Left ventricle myocardium inferior (tissue), 1 donor: ENCODE measurements around the gene APBB1IP. TPM values are rescaled to one million over a fixed set of nuclear protein-coding genes. Genes with fewer than 3 reads are reported as not detected.

Experiments used
- DNase-seq: peaks from one replicate; pipeline ENCODE4 v3.0.0-alpha.2; 2020
- H3K27ac ChIP-seq: fragments of 200-600 bp; replicated peaks from 2 replicates; pipeline ENCODE4 v1.8.0; 2021
- H3K27me3 ChIP-seq: fragments of 200-600 bp; 2 replicates; pipeline ENCODE4 v1.8.0; 2021; ENCODE audit warnings: low read depth
- H3K36me3 ChIP-seq: fragments of 200-600 bp; 2 replicates; pipeline ENCODE4 v1.8.0; 2021
- H3K4me1 ChIP-seq: fragments of 200-600 bp; 2 replicates; pipeline ENCODE4 v1.8.0; 2021
- H3K4me3 ChIP-seq: fragments of 200-600 bp; 2 replicates; pipeline ENCODE4 v1.8.0; 2021; ENCODE audit warnings: mild to moderate bottlenecking, moderate library complexity
- H3K9me3 ChIP-seq: fragments of 200-600 bp; replicated peaks from 2 replicates; pipeline ENCODE4 v1.8.0; 2021
- intact Hi-C: fragments of 100-400 bp; cut with micrococcal nuclease; formaldehyde crosslinking; loops from one replicate; pipeline ENCODE4 v1.11.0; 2022
- total RNA-seq: library from RNA; stranded (reverse); fragmentation: NEBNext Ultra II Directional; extraction: Animal tissue kit (Norgen Biotek cat#: 25700); gene quantifications from one replicate; pipeline ENCODE4 v1.2.1, GENCODE V29; 2021
- TF ChIP-seq, protein P1 (sequence below): fragments of 200-600 bp; IDR thresholded peaks from 2 replicates; pipeline ENCODE4 v1.8.0; 2021; ENCODE audit warnings: antibody characterized with exemption, mild to moderate bottlenecking, borderline replicate concordance
- donor health status: DM: no; HTN: yes; CAD: no; lungs with severe emphysema.

Gene APBB1IP
- total RNA-seq, 1 donor from 2014 or later: 2.6 TPM

DNA sequence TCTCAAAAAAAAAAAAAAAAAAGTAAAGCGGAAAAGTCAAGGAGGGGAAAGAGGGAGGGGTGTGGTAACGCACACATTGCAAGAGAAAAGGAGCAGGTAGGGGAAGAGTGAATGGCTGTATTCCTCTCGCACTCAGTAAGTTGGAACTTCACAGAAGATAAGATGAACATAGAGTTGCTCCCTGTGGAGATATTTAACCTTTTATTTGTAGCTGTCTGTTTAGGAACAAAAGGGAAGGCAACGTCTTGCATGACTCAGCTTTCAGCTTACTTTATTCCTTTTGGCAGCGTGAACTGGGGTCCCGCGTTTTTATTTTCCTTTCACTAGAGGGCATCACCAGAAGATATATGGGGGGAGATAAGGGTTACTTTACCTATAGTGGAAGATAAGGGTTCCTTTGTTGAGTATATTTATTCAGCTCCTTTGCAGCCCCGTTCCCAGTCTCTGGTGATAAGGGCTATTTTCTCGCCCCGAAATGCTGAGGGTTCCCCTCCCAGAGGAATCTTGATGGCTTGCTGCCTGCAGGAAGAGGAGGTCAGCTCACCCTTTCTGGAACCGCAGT lies 78.5 kb downstream of the APBB1IP start:
- no peak overlapping the region for H3K27ac ChIP-seq
- peaks cover 20% of the 10 kb centered on the region for H3K27me3 ChIP-seq
- TF ChIP-seq, protein P1, sequence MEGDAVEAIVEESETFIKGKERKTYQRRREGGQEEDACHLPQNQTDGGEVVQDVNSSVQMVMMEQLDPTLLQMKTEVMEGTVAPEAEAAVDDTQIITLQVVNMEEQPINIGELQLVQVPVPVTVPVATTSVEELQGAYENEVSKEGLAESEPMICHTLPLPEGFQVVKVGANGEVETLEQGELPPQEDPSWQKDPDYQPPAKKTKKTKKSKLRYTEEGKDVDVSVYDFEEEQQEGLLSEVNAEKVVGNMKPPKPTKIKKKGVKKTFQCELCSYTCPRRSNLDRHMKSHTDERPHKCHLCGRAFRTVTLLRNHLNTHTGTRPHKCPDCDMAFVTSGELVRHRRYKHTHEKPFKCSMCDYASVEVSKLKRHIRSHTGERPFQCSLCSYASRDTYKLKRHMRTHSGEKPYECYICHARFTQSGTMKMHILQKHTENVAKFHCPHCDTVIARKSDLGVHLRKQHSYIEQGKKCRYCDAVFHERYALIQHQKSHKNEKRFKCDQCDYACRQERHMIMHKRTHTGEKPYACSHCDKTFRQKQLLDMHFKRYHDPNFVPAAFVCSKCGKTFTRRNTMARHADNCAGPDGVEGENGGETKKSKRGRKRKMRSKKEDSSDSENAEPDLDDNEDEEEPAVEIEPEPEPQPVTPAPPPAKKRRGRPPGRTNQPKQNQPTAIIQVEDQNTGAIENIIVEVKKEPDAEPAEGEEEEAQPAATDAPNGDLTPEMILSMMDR: no peak
- no peak for DNase-seq
- H3K4me1 ChIP-seq: no peaks in the 10 kb centered on the region
- no peak overlapping the region for H3K4me3 ChIP-seq
- H3K36me3 ChIP-seq: peaks cover 18% of the 10 kb centered on the region
- H3K9me3 ChIP-seq: peaks cover 25% of the 10 kb centered on the region
- intact Hi-C loops: no loop called here

GRCh38 chr10:26517141-26517867 lies 79.2 kb downstream of the APBB1IP start:
- TF ChIP-seq, protein P1: no peak
- intact Hi-C loops: no loop called here
- H3K36me3 ChIP-seq: peaks cover 18% of the 10 kb centered on the region

GRCh38 chr10:26519803-26520202 lies 81.7 kb downstream of the APBB1IP start:
- Histone ChIP-seq H3K36me3 (peaks cover 6% of the 10 kb centered on the region), H3K4me1 (no peaks in the 10 kb centered on the region), H3K27ac (no peak overlapping the region), H3K9me3 (peaks cover 10% of the 10 kb centered on the region), H3K27me3 (peaks cover 20% of the 10 kb centered on the region), H3K4me3 (no peak overlapping the region)
- no peak for DNase-seq
- intact Hi-C loops: no loop called here
- TF ChIP-seq, protein P1: no peak

More at GRCh38 chr10:26517141-26517867, 79.2 kb downstream of the APBB1IP start:
- no peak for DNase-seq
- Histone ChIP-seq H3K4me3 (no peak overlapping the region), H3K9me3 (peaks cover 25% of the 10 kb centered on the region), H3K4me1 (no peaks in the 10 kb centered on the region), H3K27ac (no peak overlapping the region), H3K27me3 (peaks cover 20% of the 10 kb centered on the region)

GRCh38 chr10:26520575-26520974 lies 82.4 kb downstream of the APBB1IP start:
- TF ChIP-seq, protein P1: no peak
- H3K27me3 ChIP-seq: peaks cover 14% of the 10 kb centered on the region
- no peak overlapping the region for H3K4me3 ChIP-seq

DNA sequence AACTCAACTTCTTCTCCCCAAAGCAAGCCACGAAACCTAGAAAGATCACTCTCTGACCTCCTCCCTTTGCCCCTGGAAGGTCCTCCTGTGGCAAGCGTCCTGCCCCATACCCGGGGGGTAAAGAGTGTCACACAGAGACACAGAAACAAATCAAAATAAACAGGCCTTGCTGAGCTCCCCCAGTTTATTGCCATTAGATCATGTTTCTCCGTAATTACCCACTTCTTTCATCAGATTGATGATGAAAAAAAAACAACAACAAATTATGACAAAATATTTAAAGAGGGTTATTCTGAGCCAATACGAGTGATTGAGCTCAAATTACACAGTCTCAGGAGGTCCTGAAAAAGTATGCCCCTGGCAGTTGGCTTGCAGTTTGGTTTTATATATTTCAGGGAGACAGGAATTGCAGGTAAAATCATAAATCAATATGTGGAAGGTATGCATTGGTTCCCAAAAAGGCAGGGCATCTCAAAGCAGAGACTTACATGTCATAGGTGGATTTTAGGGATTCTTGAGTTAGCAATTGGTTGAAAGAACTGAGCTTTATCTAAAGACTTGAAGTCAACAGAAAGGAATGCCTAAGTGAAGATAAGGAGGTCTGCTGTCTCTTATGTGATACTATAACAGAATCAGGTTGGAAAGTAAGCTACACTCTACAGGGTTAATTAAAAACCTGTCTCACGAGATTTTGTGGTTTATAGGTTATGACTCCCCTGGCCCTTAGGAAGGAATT lies 86.2 kb downstream of the APBB1IP start:
- H3K4me3 ChIP-seq: no peak overlapping the region
- H3K36me3 ChIP-seq: peaks cover 6% of the 10 kb centered on the region
- H3K27me3 ChIP-seq: no peaks in the 10 kb centered on the region
- intact Hi-C loops: no loop called here
- TF ChIP-seq, protein P1: no peak
- H3K4me1 ChIP-seq: no peaks in the 10 kb centered on the region
- DNase-seq: no peak
- H3K9me3 ChIP-seq: peaks cover 10% of the 10 kb centered on the region
- no peak overlapping the region for H3K27ac ChIP-seq

More at GRCh38 chr10:26520575-26520974, 82.4 kb downstream of the APBB1IP start:
- intact Hi-C loops: no loop called here
- H3K9me3 ChIP-seq: peaks cover 10% of the 10 kb centered on the region
- peaks cover 6% of the 10 kb centered on the region for H3K36me3 ChIP-seq
- no peak for DNase-seq
- no peaks in the 10 kb centered on the region for H3K4me1 ChIP-seq
- no peak overlapping the region for H3K27ac ChIP-seq
